Mucosa of descending colon (tissue), 3 donors: ENCODE data around the gene CHRM2. TPM values are rescaled to one million over a fixed set of nuclear protein-coding genes. Genes with fewer than 3 reads are reported as not detected.

Experiments
- ATAC-seq: fragments of 200-7000 bp; cut with Tn5 transposase; one replicate; pipeline ENCODE4 v1.9.1; 2020; ENCODE audit warnings: mild to moderate bottlenecking, moderate library complexity
- DNase-seq, 3 donors: peaks; one replicate each; pipeline ENCODE4 v3.0.0-alpha.2; 2020
- H3K36me3 ChIP-seq: fragments of 200-600 bp; one replicate; pipeline ENCODE4 v1.8.0; 2021; ENCODE audit warnings: low read depth, mild to moderate bottlenecking
- H3K4me1 ChIP-seq: fragments of 200-600 bp; one replicate; pipeline ENCODE4 v1.8.0; 2021; ENCODE audit warnings: low read depth, mild to moderate bottlenecking
- H3K4me3 ChIP-seq: fragments of 200-600 bp; one replicate; pipeline ENCODE4 v1.8.0; 2021; ENCODE audit warnings: mild to moderate bottlenecking
- H3K9me3 ChIP-seq: fragments of 200-600 bp; one replicate; pipeline ENCODE4 v1.8.0; 2021; ENCODE audit warnings: mild to moderate bottlenecking
- intact Hi-C, 2 donors: fragments of 100-400 bp; cut with DNase I in 1 of 2; cut with micrococcal nuclease in 1 of 2; formaldehyde crosslinking; loops; one replicate each; pipeline versions ENCODE4 v1.11.0 to v1.11.1; 2022; cut with DNase I, micrococcal nuclease
- total RNA-seq, 3 donors: library from RNA; stranded (reverse); fragmentation: NEBNext Ultra II Directional in 2 of 3; extraction: Animal tissue kit (Norgen Biotek cat#: 25700) in 2 of 3; gene quantifications; one replicate each; pipeline versions ENCODE4 v1.2.1 to v1.2.4, GENCODE V29; 2021 to 2023
- TF ChIP-seq, protein P1 (sequence below): fragments of 200-600 bp; IDR thresholded peaks from one replicate; pipeline ENCODE4 v1.8.0; 2022; ENCODE audit warnings: antibody characterized with exemption, mild to moderate bottlenecking
- donor health status: DM: no; HTN: no; CAD: no; lungs with moderate emphysema.
- donor health status: DM: no; HTN: no; CAD: no.
- donor health status: DM: no; HTN: yes; CAD: no.

Gene CHRM2
- total RNA-seq, 3 donors from 2014 or later, result 1.4 to 84.0 (median 7.4) TPM

DNA sequence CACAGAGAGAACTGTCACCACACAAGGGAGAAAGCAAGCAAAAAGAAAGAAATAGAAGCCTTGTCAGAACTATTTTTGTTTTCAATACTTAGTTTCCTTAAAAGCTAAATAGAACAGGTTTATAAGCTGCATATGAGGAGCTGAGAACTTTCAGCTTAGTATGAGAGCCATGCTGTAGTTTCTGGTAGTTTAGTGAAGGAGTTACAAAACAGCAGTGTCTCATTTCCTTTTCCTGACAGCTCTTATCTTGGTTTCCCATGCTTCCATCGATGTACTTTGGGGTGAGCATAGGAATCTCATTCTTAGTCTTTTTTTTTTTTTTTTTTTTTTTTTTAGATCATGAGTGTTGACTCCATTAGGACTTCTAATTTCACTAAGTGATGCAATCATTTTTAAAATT, 8.6 kb upstream of the CHRM2 start:
- Histone ChIP-seq H3K4me3 (no peak overlapping the region), H3K4me1 (no peaks in the 10 kb centered on the region), H3K36me3 (no peaks in the 10 kb centered on the region), H3K9me3 (no peaks in the 10 kb centered on the region)
- intact Hi-C loops, result no loop called here
- no peak for ATAC-seq
- DNase-seq, result no peak
- TF ChIP-seq, protein P1, sequence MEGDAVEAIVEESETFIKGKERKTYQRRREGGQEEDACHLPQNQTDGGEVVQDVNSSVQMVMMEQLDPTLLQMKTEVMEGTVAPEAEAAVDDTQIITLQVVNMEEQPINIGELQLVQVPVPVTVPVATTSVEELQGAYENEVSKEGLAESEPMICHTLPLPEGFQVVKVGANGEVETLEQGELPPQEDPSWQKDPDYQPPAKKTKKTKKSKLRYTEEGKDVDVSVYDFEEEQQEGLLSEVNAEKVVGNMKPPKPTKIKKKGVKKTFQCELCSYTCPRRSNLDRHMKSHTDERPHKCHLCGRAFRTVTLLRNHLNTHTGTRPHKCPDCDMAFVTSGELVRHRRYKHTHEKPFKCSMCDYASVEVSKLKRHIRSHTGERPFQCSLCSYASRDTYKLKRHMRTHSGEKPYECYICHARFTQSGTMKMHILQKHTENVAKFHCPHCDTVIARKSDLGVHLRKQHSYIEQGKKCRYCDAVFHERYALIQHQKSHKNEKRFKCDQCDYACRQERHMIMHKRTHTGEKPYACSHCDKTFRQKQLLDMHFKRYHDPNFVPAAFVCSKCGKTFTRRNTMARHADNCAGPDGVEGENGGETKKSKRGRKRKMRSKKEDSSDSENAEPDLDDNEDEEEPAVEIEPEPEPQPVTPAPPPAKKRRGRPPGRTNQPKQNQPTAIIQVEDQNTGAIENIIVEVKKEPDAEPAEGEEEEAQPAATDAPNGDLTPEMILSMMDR, result no peak

DNA sequence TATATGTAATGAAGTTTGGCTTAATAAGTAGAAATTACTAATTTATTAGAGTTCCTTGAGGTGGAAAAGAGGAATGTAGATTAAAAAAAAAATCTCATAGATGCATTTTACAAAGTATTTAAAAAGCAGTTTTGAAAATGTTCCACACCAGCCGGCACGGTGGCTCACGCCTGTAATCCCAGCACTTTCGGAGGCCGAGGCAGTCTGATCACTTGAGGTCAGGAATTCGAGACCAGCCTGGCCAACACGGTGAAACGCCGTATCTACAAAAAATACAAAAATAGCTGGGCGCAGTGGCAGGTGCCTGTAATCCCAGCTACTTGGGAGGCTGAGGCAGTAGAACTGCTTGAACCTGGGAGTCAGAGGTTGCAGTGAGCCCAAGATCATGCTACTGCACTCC, 3.2 kb upstream of the CHRM2 start:
- Histone ChIP-seq H3K36me3 (no peaks in the 10 kb centered on the region), H3K4me1 (no peaks in the 10 kb centered on the region), H3K9me3 (no peaks in the 10 kb centered on the region), H3K4me3 (no peak overlapping the region)
- TF ChIP-seq, protein P1, result no peak
- ATAC-seq, result no peak
- DNase-seq, result no peak
- intact Hi-C loops, result no loop called here

- H3K36me3 ChIP-seq, result no peaks in the 10 kb centered on the region
Observed at GRCh38 chr7:136865777-136866176, 2.7 kb upstream of the CHRM2 start.

GRCh38 chr7:136869001-136869961, 829 bp downstream of the CHRM2 start:
- H3K36me3 ChIP-seq, result no peaks in the 10 kb centered on the region
- H3K9me3 ChIP-seq, result no peaks in the 10 kb centered on the region
- ATAC-seq (no peak), DNase-seq (peak in 2 of 3 donors; percentile 19 to 34)
- intact Hi-C loops, result no loop called here
- TF ChIP-seq, protein P1, result no peak
- H3K4me3 ChIP-seq, result no peak overlapping the region
- no peaks in the 10 kb centered on the region for H3K4me1 ChIP-seq

More at GRCh38 chr7:136865777-136866176, 2.7 kb upstream of the CHRM2 start:
- Histone ChIP-seq H3K4me3 (no peak overlapping the region), H3K9me3 (no peaks in the 10 kb centered on the region), H3K4me1 (no peaks in the 10 kb centered on the region)
- DNase-seq (no peak), ATAC-seq (no peak)
- intact Hi-C loops, result no loop called here
- TF ChIP-seq, protein P1, result no peak

DNA sequence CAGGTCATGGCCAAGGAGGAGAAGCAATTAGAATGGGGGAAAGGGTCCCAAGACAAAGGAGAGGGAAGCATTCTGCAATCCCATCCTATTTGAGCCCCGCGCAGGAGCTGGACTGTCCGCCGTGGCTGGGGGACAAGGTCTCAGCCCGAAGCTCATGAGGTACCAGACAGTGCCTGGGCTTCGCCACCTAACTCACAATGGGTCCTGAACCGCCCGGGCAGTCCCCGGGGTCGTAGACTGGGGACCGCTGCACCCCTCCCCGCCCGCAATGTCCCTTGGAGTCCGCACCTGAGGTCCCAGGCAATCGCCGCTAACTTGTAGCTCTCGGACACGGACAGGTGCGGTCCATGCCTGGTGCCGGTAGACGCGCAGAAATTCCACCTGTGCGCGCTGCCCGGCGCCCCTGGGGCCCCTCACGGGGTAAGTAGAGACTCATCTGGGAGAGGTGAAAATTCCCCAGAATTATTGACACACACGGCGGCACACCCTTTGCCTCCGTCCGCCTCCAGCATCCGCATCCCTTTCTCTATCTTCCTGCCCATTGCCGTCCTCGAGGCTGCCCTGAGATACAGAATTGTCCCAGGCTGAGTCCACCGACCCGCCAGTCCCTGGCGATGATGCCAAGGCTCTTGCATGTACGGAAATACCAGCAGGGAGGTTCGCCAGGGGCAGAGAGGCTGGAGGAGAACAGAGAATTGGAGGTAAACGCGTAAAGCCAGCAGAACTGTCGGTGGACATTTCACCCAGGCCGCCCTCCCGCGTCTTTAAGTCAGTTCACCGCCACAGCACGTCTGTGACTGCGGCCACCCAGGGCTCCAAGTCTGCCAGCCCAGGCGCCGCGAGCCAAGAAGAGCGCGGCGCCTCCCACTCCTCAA, 1.8 kb downstream of the CHRM2 start:
- no peaks in the 10 kb centered on the region for H3K36me3 ChIP-seq
- ATAC-seq (no peak), DNase-seq (peak in 2 of 3 donors; percentile 19 to 42)
- no peaks in the 10 kb centered on the region for H3K4me1 ChIP-seq
- TF ChIP-seq, protein P1, result no peak
- intact Hi-C loops, result no loop called here
- no peak overlapping the region for H3K4me3 ChIP-seq
- no peaks in the 10 kb centered on the region for H3K9me3 ChIP-seq
